PC-9 (cell line): ENCODE measurements around the gene UGT1A7. TPM values are rescaled to one million over a fixed set of nuclear protein-coding genes. Genes with fewer than 3 reads are reported as not detected.

Experiments
- BruUV-seq: library from RNA; stranded (reverse); fragments of 400-500 nt; replicated peaks from 2 replicates; lab custom pipeline; 2021; lab: Mats Ljungman, UMichigan
- CTCF ChIA-PET: fragments of 300-600 bp; sonication (Branson Sonifier 250); formaldehyde crosslinking; loops from one replicate; lab custom pipeline; 2022; ENCODE audit warnings: antibody characterized with exemption; lab: Charles Lee
- POLR2A ChIA-PET: fragments of 300-600 bp; sonication (Branson Sonifier 250); formaldehyde crosslinking; loops from one replicate; lab custom pipeline; 2022; ENCODE audit warnings: antibody characterized with exemption; ENCODE audit not compliant: unreplicated experiment; lab: Charles Lee
- DNase-seq, 2 experiments: peaks; one replicate each; pipeline versions ENCODE4 v3.0.0 to v3.0.0-alpha.2; 2015 to 2022; ENCODE audit warnings: mixed read lengths in 1 of 2
- H2AFZ ChIP-seq: fragments of 200-600 bp; sonication (generic); 2 replicates; pipeline ENCODE4 v1.8.1; 2017; ENCODE audit warnings: antibody characterized with exemption
- H3F3A ChIP-seq: fragments of 200-600 bp; sonication (generic); 2 replicates; pipeline ENCODE4 v1.8.1; 2017; ENCODE audit warnings: antibody characterized with exemption, mild to moderate bottlenecking, low read depth; ENCODE audit not compliant: insufficient read depth
- H3K27ac ChIP-seq: fragments of 200-600 bp; sonication (generic); 2 replicates; pipeline ENCODE4 v1.6.1; 2016; ENCODE audit warnings: mixed run types
- H3K27me3 ChIP-seq: fragments of 200-600 bp; sonication (generic); 2 replicates; pipeline ENCODE4 v1.6.1; 2016; ENCODE audit warnings: low read depth, mixed run types; ENCODE audit not compliant: insufficient read depth
- H3K36me3 ChIP-seq: fragments of 200-600 bp; sonication (generic); 2 replicates; pipeline ENCODE4 v1.6.1; 2016; ENCODE audit warnings: low read depth, mixed run types
- H3K4me1 ChIP-seq: fragments of 200-600 bp; sonication (generic); replicated peaks from 2 replicates; pipeline ENCODE4 v1.6.1; 2016; ENCODE audit warnings: mixed run types; ENCODE audit not compliant: insufficient read depth
- H3K4me2 ChIP-seq: fragments of 200-600 bp; sonication (generic); 2 replicates; pipeline ENCODE4 v1.6.1; 2017; ENCODE audit warnings: mixed run types
- H3K4me3 ChIP-seq: fragments of 200-600 bp; sonication (generic); 2 replicates; pipeline ENCODE4 v1.6.1; 2016; ENCODE audit warnings: mixed run types
- H3K79me2 ChIP-seq: fragments of 200-600 bp; sonication (generic); 2 replicates; pipeline ENCODE4 v1.6.1; 2017; ENCODE audit warnings: low read depth, mixed run types
- H3K9me2 ChIP-seq: fragments of 200-600 bp; sonication (generic); 2 replicates; pipeline ENCODE4 v1.8.1; 2017; ENCODE audit warnings: mild to moderate bottlenecking; ENCODE audit not compliant: insufficient read depth
- H3K9me3 ChIP-seq: fragments of 200-600 bp; sonication (generic); 2 replicates; pipeline ENCODE4 v1.8.1; 2016; ENCODE audit warnings: low read depth; ENCODE audit not compliant: insufficient read depth
- H4K20me1 ChIP-seq: fragments of 200-600 bp; sonication (generic); 2 replicates; pipeline ENCODE4 v1.8.1; 2017; ENCODE audit not compliant: insufficient read depth
- CTCF ChIP-seq: fragments of 200-600 bp; sonication (generic); conservative IDR thresholded peaks from 2 replicates; pipeline ENCODE4 v1.6.1; 2017; ENCODE audit warnings: mixed run types, antibody characterized with exemption, mild to moderate bottlenecking, moderate library complexity
- EZH2 ChIP-seq: fragments of 200-600 bp; sonication (generic); IDR thresholded peaks from 2 replicates; pipeline ENCODE4 v1.8.0; 2017; ENCODE audit warnings: antibody characterized with exemption, low read depth
- intact Hi-C: fragments of 100-400 bp; cut with micrococcal nuclease; formaldehyde crosslinking; loops from one replicate; pipeline ENCODE4 v1.10.0; 2022; ENCODE audit not compliant: unreplicated experiment
- total RNA-seq: library from RNA; stranded (reverse); gene quantifications from 2 replicates; pipeline ENCODE4 v1.2.3, GENCODE V29; 2021

Gene UGT1A7
- total RNA-seq, 1 experiment from 2014 or later: 20.3 TPM

GRCh38 chr2:233764264-233764663 lies 82.6 kb downstream of the UGT1A7 start:
- POLR2A ChIA-PET: no interaction called here

GRCh38 chr2:233764761-233765160 lies 83.1 kb downstream of the UGT1A7 start:
- H3K9me3 ChIP-seq: no peaks in the 10 kb centered on the region
- peaks cover 11% of the 10 kb centered on the region; the same call in 1 of the 2 replicates for H3K4me1 ChIP-seq
- peaks cover 69% of the 10 kb centered on the region for H3K79me2 ChIP-seq
- no TSS peak for BruUV-seq
- TF ChIP-seq EZH2: no peak
- TF ChIP-seq CTCF: no peak
- intact Hi-C loops: no loop called here
- H3K27me3 ChIP-seq: no peaks in the 10 kb centered on the region
- no peak overlapping the region for H3K27ac ChIP-seq
- H3K36me3 ChIP-seq: peaks cover 67% of the 10 kb centered on the region
- no peaks in the 10 kb centered on the region for H3K9me2 ChIP-seq
- peaks cover 78% of the 10 kb centered on the region for H3F3A ChIP-seq
- CTCF ChIA-PET: no interaction called here
- DNase-seq: no peak
- no peak overlapping the region for H3K4me2 ChIP-seq
- POLR2A ChIA-PET: no interaction called here
- H4K20me1 ChIP-seq: peaks cover 77% of the 10 kb centered on the region
- no peak overlapping the region for H2AFZ ChIP-seq
- H3K4me3 ChIP-seq: no peak overlapping the region

More at GRCh38 chr2:233764264-233764663, 82.6 kb downstream of the UGT1A7 start:
- no TSS peak for BruUV-seq
- Histone ChIP-seq H3F3A (peaks cover 76% of the 10 kb centered on the region), H3K79me2 (peaks cover 72% of the 10 kb centered on the region), H3K9me3 (no peaks in the 10 kb centered on the region), H3K9me2 (no peaks in the 10 kb centered on the region), H3K36me3 (peaks cover 62% of the 10 kb centered on the region), H3K27ac (no peak overlapping the region), H3K27me3 (no peaks in the 10 kb centered on the region), H3K4me1 (peaks cover 11% of the 10 kb centered on the region; the same call in 1 of the 2 replicates), H3K4me3 (no peak overlapping the region), H3K4me2 (no peak overlapping the region), H4K20me1 (peaks cover 80% of the 10 kb centered on the region), H2AFZ (no peak overlapping the region)
- CTCF ChIA-PET: no interaction called here
- no peak for TF ChIP-seq EZH2
- TF ChIP-seq CTCF: no peak
- no peak for DNase-seq
- intact Hi-C loops: no loop called here

- CTCF ChIA-PET: no interaction called here
- DNase-seq: no peak
Measured at GRCh38 chr2:233766416-233766815, 84.7 kb downstream of the UGT1A7 start.

More at GRCh38 chr2:233766416-233766815, 84.7 kb downstream of the UGT1A7 start:
- Histone ChIP-seq H3K79me2 (peaks cover 53% of the 10 kb centered on the region), H3K36me3 (peaks cover 75% of the 10 kb centered on the region), H3K27me3 (no peaks in the 10 kb centered on the region), H3K9me2 (no peaks in the 10 kb centered on the region), H4K20me1 (peaks cover 66% of the 10 kb centered on the region), H3K4me3 (no peak overlapping the region), H3F3A (peaks cover 80% of the 10 kb centered on the region), H3K27ac (no peak overlapping the region), H3K4me2 (no peak overlapping the region), H3K4me1 (peaks cover 11% of the 10 kb centered on the region; the same call in 1 of the 2 replicates), H3K9me3 (no peaks in the 10 kb centered on the region), H2AFZ (no peak overlapping the region)
- TF ChIP-seq CTCF (no peak), EZH2 (no peak)
- POLR2A ChIA-PET: no interaction called here
- intact Hi-C loops: no loop called here
- BruUV-seq: no TSS peak
